ENCODE measurements around the gene SYNGR3.

Gene SYNGR3

GRCh38 chr16:2016407-2016922 lies 26.7 kb downstream of the SYNGR3 start:
- Histone ChIP-seq H3K4me2 (ENCODE audit: low read length) (no peak overlapping the region), H3K36me3 (ENCODE audit: insufficient read depth, low read length) (no peaks in the 10 kb centered on the region), H3K4me1 (ENCODE audit: insufficient read depth, low read length, severe bottlenecking) (no peaks in the 10 kb centered on the region), H3K9me2 (ENCODE audit: low read depth, low read length) (no peaks in the 10 kb centered on the region), H3K79me2 (ENCODE audit: insufficient read depth, low read length) (no peaks in the 10 kb centered on the region), H2AFZ (ENCODE audit: low read length) (no peak overlapping the region), H3K27ac (ENCODE audit: low read depth, low read length, poor library complexity, severe bottlenecking) (no peak overlapping the region), H3K9me3 (ENCODE audit: low read length) (no peaks in the 10 kb centered on the region), H4K20me1 (ENCODE audit: insufficient read depth, low read length) (no peaks in the 10 kb centered on the region), H3K4me3 (ENCODE audit: low read depth, low read length, poor library complexity, severe bottlenecking) (no peak overlapping the region), H3F3A (ENCODE audit: insufficient read depth, low read length) (no peaks in the 10 kb centered on the region), H3K27me3 (ENCODE audit: insufficient read depth, low read length) (no peaks in the 10 kb centered on the region), H3K9ac (ENCODE audit: low read length) (no peak overlapping the region)
- peak; percentile 57 for TF ChIP-seq CTCF (IDR thresholded peaks at IDR 0.05; ENCODE audit: low read length)
- TF ChIP-seq EZH2 (IDR thresholded peaks at IDR 0.05; ENCODE audit: borderline replicate concordance, low read length): no peak

DNA sequence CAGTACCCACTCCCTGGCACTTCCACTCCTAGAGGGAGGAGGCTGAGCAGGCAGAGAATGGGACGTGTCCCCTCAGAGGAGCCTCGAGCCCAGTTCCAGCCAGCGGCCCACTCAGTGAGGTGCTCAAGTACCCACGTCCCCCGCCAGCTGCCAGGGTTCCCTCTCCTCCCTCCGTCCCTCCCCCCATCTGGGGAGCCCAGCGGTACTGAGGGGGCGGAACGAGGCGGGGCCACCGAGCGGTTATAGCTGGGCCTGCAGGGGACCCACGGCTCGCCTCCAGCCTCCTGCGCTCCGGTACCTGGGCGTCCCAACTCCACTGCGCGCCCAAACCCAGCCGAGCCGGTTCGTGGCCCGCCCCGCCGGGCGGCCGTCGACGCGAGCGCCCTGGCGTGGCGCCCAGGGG lies 29.7 kb downstream of the SYNGR3 start, which contains the start of gene NPW:
Gene NPW, plus strand, starts transcription at position 268 of the 403 bp plus-strand sequence.
- Histone ChIP-seq H3K9me2 (ENCODE audit: low read depth, low read length) (no peaks in the 10 kb centered on the region), H3K36me3 (ENCODE audit: insufficient read depth, low read length) (no peaks in the 10 kb centered on the region), H3K79me2 (ENCODE audit: insufficient read depth, low read length) (no peaks in the 10 kb centered on the region), H3K4me1 (ENCODE audit: insufficient read depth, low read length, severe bottlenecking) (peaks cover 12% of the 10 kb centered on the region), H3K4me2 (ENCODE audit: low read length) (no peak within 1 kb of the TSS), H2AFZ (ENCODE audit: low read length) (no peak within 1 kb of the TSS), H3K4me3 (ENCODE audit: low read depth, low read length, poor library complexity, severe bottlenecking) (no peak within 1 kb of the TSS), H3K27ac (ENCODE audit: low read depth, low read length, poor library complexity, severe bottlenecking) (no peak within 1 kb of the TSS), H3K9me3 (ENCODE audit: low read length) (no peaks in the 10 kb centered on the region), H3F3A (ENCODE audit: insufficient read depth, low read length) (no peaks in the 10 kb centered on the region), H3K9ac (ENCODE audit: low read length) (no peak within 1 kb of the TSS), H4K20me1 (ENCODE audit: insufficient read depth, low read length) (no peaks in the 10 kb centered on the region), H3K27me3 (ENCODE audit: insufficient read depth, low read length) (no peaks in the 10 kb centered on the region)
- TF ChIP-seq EZH2 (IDR thresholded peaks at IDR 0.05; ENCODE audit: borderline replicate concordance, low read length) (no peak), CTCF (IDR thresholded peaks at IDR 0.05; ENCODE audit: low read length) (no peak)

GRCh38 chr16:2019921-2020831 lies 30.4 kb downstream of the SYNGR3 start:
- H3K4me1 ChIP-seq (ENCODE audit: insufficient read depth, low read length, severe bottlenecking): peaks cover 12% of the 10 kb centered on the region
- no peaks in the 10 kb centered on the region for H3K36me3 ChIP-seq (ENCODE audit: insufficient read depth, low read length)
- TF ChIP-seq EZH2 (IDR thresholded peaks at IDR 0.05; ENCODE audit: borderline replicate concordance, low read length): no peak
- TF ChIP-seq CTCF (IDR thresholded peaks at IDR 0.05; ENCODE audit: low read length): no peak
- H3K9me2 ChIP-seq (ENCODE audit: low read depth, low read length): no peaks in the 10 kb centered on the region
- no peak overlapping the region for H3K4me2 ChIP-seq (ENCODE audit: low read length)
- no peak overlapping the region for H3K4me3 ChIP-seq (ENCODE audit: low read depth, low read length, poor library complexity, severe bottlenecking)
- no peaks in the 10 kb centered on the region for H3K9me3 ChIP-seq (ENCODE audit: low read length)
- no peak overlapping the region for H3K27ac ChIP-seq (ENCODE audit: low read depth, low read length, poor library complexity, severe bottlenecking)
- no peaks in the 10 kb centered on the region for H3K79me2 ChIP-seq (ENCODE audit: insufficient read depth, low read length)
- H3K27me3 ChIP-seq (ENCODE audit: insufficient read depth, low read length): peaks cover 1% of the 10 kb centered on the region; the same call in 1 of the 2 replicates
- H3F3A ChIP-seq (ENCODE audit: insufficient read depth, low read length): no peaks in the 10 kb centered on the region
- H2AFZ ChIP-seq (ENCODE audit: low read length): no peak overlapping the region
- H4K20me1 ChIP-seq (ENCODE audit: insufficient read depth, low read length): no peaks in the 10 kb centered on the region
- H3K9ac ChIP-seq (ENCODE audit: low read length): no peak overlapping the region

All from OCI-LY1 (cell line).